GM12878 (cell line): ENCODE measurements around the gene MYBBP1A. TPM values are rescaled to one million over a fixed set of nuclear protein-coding genes. Genes with fewer than 3 reads are reported as not detected.

ENCODE experiments used
- ATAC-seq: fragments of 200-7000 bp; cut with Tn5 transposase; 3 replicates; pipeline ENCODE4 v1.9.1; 2020; ENCODE audit warnings: mild to moderate bottlenecking, moderate library complexity
- BruUV-seq: library from RNA; stranded (reverse); fragments of 400-500 nt; replicated peaks from 2 replicates; lab custom pipeline; 2021; lab: Mats Ljungman, UMichigan
- CTCF ChIA-PET: fragments of 300-600 bp; sonication (Branson Sonifier 250); formaldehyde crosslinking; extraction: SDS; loops from one replicate; lab custom pipeline; 2021; ENCODE audit warnings: inconsistent platforms; lab: Yijun Ruan, JAX
- POLR2A ChIA-PET: fragments of 350-600 bp; formaldehyde crosslinking; extraction: SDS; loops from one replicate; lab custom pipeline; 2021; ENCODE audit warnings: inconsistent platforms; lab: Charles Lee
- RAD21 ChIA-PET: fragments of 300-600 bp; sonication (Branson Sonifier 250); formaldehyde crosslinking; loops from one replicate; lab custom pipeline; 2023; ENCODE audit warnings: antibody characterized with exemption; ENCODE audit not compliant: unreplicated experiment; lab: Charles Lee
- SMC1A ChIA-PET: fragments of 300-600 bp; sonication (Branson Sonifier 250); formaldehyde crosslinking; loops from one replicate; lab custom pipeline; 2023; ENCODE audit not compliant: unreplicated experiment, uncharacterized antibody; lab: Charles Lee
- DNase-seq: peaks from one replicate; pipeline ENCODE4 v3.0.0-alpha.2; 2011; ENCODE audit warnings: low read depth, low spot score
- FAIRE-seq: peaks from 3 replicates; lab custom pipeline; 2011; peaks lifted over from hg19 to GRCh38; lab: Jason Lieb, UNC
- H2AFZ ChIP-seq: 2 replicates; pipeline ENCODE4 v1.6.0; 2011; ENCODE audit warnings: low read depth, low read length, control low read depth; ENCODE audit not compliant: control insufficient read depth
- H3K27ac ChIP-seq: 2 replicates; pipeline ENCODE4 v1.5.1; 2011; ENCODE audit warnings: control low read depth; ENCODE audit not compliant: control insufficient read depth, insufficient read depth
- H3K27me3 ChIP-seq, 2 experiments: replicated peaks in 1 of 2; 2 replicates each; pipeline versions ENCODE4 v1.6.0 to v1.6.1; 2011; ENCODE audit warnings: low read length in 1 of 2; ENCODE audit not compliant: control insufficient read depth in 2 of 2, insufficient read depth in 2 of 2
- H3K36me3 ChIP-seq, 2 experiments: 2 replicates each; pipeline ENCODE4 v1.5.1; 2011; ENCODE audit warnings: low read length in 1 of 2; ENCODE audit not compliant: control insufficient read depth in 2 of 2, insufficient read depth in 2 of 2
- H3K4me1 ChIP-seq: 2 replicates; pipeline ENCODE4 v1.6.1; 2011; ENCODE audit warnings: mild to moderate bottlenecking, low read length, moderate library complexity, mixed read lengths; ENCODE audit not compliant: control insufficient read depth, insufficient read depth
- H3K4me2 ChIP-seq: 2 replicates; pipeline ENCODE4 v1.6.0; 2011; ENCODE audit warnings: control low read depth; ENCODE audit not compliant: control insufficient read depth, insufficient read depth
- H3K4me3 ChIP-seq: fragments of 200-600 bp; sonication (generic); 2 replicates; pipeline ENCODE4 v1.5.1; 2016
- H3K79me2 ChIP-seq: 2 replicates; pipeline ENCODE4 v1.6.0; 2011; ENCODE audit warnings: low read length; ENCODE audit not compliant: control insufficient read depth, insufficient read depth
- H3K9ac ChIP-seq: 2 replicates; pipeline ENCODE4 v1.8.0; 2011; ENCODE audit warnings: low read length, control low read depth, mixed read lengths; ENCODE audit not compliant: control insufficient read depth, insufficient read depth
- H3K9me3 ChIP-seq: replicated peaks from 3 replicates; pipeline ENCODE4 v1.5.1; 2011; ENCODE audit warnings: mild to moderate bottlenecking, low read length; ENCODE audit not compliant: control insufficient read depth, insufficient read depth
- H4K20me1 ChIP-seq: 2 replicates; pipeline ENCODE4 v1.6.0; 2011; ENCODE audit not compliant: control insufficient read depth, insufficient read depth
- CHD2 ChIP-seq: IDR thresholded peaks from 2 replicates; pipeline ENCODE4 v1.6.1; 2011; ENCODE audit warnings: low read depth, low read length, improper control_type of control experiment, borderline replicate concordance
- EED ChIP-seq: sonication (generic); IDR thresholded peaks from 2 replicates; pipeline ENCODE4 v1.6.1; 2016; ENCODE audit warnings: antibody characterized with exemption, low read depth
- EZH2 ChIP-seq: IDR thresholded peaks from 2 replicates; pipeline ENCODE4 v1.6.1; 2012; ENCODE audit warnings: low read depth, mild to moderate bottlenecking, control low read depth, inconsistent platforms, low read length, borderline replicate concordance; ENCODE audit not compliant: control insufficient read depth
- MEF2B ChIP-seq: fragments of 450-650 bp; IDR thresholded peaks from 2 replicates; pipeline ENCODE4 v1.6.1; 2018; ENCODE audit warnings: mild to moderate bottlenecking, moderate library complexity; ENCODE audit not compliant: partially characterized antibody, poor library complexity, severe bottlenecking
- NR2C1 ChIP-seq: fragments of 450-650 bp; IDR thresholded peaks from 2 replicates; pipeline ENCODE4 v1.6.1; 2017; ENCODE audit warnings: antibody characterized with exemption, mild to moderate bottlenecking, moderate library complexity
- NR2F1 ChIP-seq: fragments of 450-650 bp; conservative IDR thresholded peaks from 2 replicates; pipeline ENCODE4 v1.6.1; 2017; ENCODE audit warnings: mild to moderate bottlenecking
- SP1 ChIP-seq: IDR thresholded peaks from one replicate; pipeline ENCODE4 v1.6.1; 2011; ENCODE audit warnings: low read depth, low read length
- STAT1 ChIP-seq: fragments of 450-650 bp; conservative IDR thresholded peaks from 2 replicates; pipeline ENCODE4 v1.6.1; 2014; ENCODE audit warnings: antibody characterized with exemption, mild to moderate bottlenecking
- ZBED1 ChIP-seq: IDR thresholded peaks from 2 replicates; pipeline ENCODE4 v1.6.1; 2016; ENCODE audit warnings: borderline replicate concordance
- ZNF384 ChIP-seq: IDR thresholded peaks from 2 replicates; pipeline ENCODE4 v1.6.1; 2012; ENCODE audit warnings: low read depth, mild to moderate bottlenecking, low read length, improper control_type of control experiment, borderline replicate concordance
- WGBS: methylation state at CpG from one replicate; pipeline ENCODE4 v1.1.6; 2016; ENCODE audit warnings: low lambda C conversion rate; ENCODE audit not compliant: insufficient replicate concordance, insufficient coverage; ENCODE audit errors: missing lambda C conversion rate; 5-methylcytosine and 5-hydroxymethylcytosine counted together
- in situ Hi-C: fragments of 300-500 bp; cut with MboI; formaldehyde crosslinking; loops from 9 replicates; pipeline ENCODE4 v1.14.3; 2018; ENCODE audit warnings: mixed read lengths
- intact Hi-C: fragments of 100-400 bp; cut with micrococcal nuclease; formaldehyde crosslinking; loops from one replicate; pipeline ENCODE4 v1.14.2; 2022; ENCODE audit not compliant: unreplicated experiment
- polyA plus RNA-seq, 11 experiments: library from polyadenylated mRNA; depleted of rRNA in 4 of 11; unstranded in 6 of 11; stranded (reverse) in 5 of 11; fragments of >200 nt; fragmentation: Nextera tagmentation in 4 of 11; fragmentation: Illumina TruSeq in 1 of 11; extraction: Ambion mirVana in 4 of 11; extraction: Trizol in 1 of 11; gene quantifications; 1 replicate in 1 of 11; 2 replicates in 10 of 11; pipeline versions ENCODE4 v1.2.1 to v1.2.3, GENCODE V29; 2011 to 2016; ENCODE audit warnings: inconsistent platforms in 2 of 11, missing spikeins in 2 of 11, low read depth in 1 of 11
- total RNA-seq, 4 experiments: library from RNA; depleted of rRNA in 3 of 4; stranded (reverse); fragments of >200 nt in 3 of 4; fragmentation: Illumina TruSeq in 1 of 4; extraction: Trizol in 1 of 4; gene quantifications; 2 replicates each; pipeline versions ENCODE4 v1.2.1 to v1.2.3, GENCODE V29; 2013 to 2021
- TF ChIP-seq, protein P1 (sequence below): fragments of 150-350 bp; IDR thresholded peaks from 2 replicates; pipeline ENCODE4 v1.6.1; 2014; ENCODE audit warnings: mild to moderate bottlenecking, low read depth, low read length

The MYBBP1A gene
- total and polyA plus RNA-seq, 10 of the 15 experiments (the other 5 are each of a cell fraction or from before 2014, with no cell fraction given), result 2.5 to 121 (median 71.6) TPM

- intact Hi-C loops, result no loop called here
- Histone ChIP-seq H3K27me3 (no peaks in the 10 kb centered on the region), H3K4me3 (no peak overlapping the region), H3K9me3 (no peaks in the 10 kb centered on the region; the same call in 2 of the 3 replicates), H3K4me1 (peaks cover 9% of the 10 kb centered on the region), H3K79me2 (no peaks in the 10 kb centered on the region), H3K9ac (no peak overlapping the region), H3K36me3 (no peaks in the 10 kb centered on the region), H3K4me2 (no peak overlapping the region), H3K27ac (no peak overlapping the region), H4K20me1 (no peaks in the 10 kb centered on the region), H2AFZ (no peak overlapping the region)
- in situ Hi-C loops, result no loop called here
- no peak for DNase-seq
- RAD21 ChIA-PET, result no interaction called here
- CTCF ChIA-PET, result interaction anchor here (0.6 to 1.4 kb wide), 4 partner anchors 78 to 317 kb away, joined by 3 to 7 read pairs (median 4); no protein-coding TSS in a partner anchor
- 83% methylated on average over 11 of the region's 11 CpGs for WGBS
- TF ChIP-seq, protein P1, sequence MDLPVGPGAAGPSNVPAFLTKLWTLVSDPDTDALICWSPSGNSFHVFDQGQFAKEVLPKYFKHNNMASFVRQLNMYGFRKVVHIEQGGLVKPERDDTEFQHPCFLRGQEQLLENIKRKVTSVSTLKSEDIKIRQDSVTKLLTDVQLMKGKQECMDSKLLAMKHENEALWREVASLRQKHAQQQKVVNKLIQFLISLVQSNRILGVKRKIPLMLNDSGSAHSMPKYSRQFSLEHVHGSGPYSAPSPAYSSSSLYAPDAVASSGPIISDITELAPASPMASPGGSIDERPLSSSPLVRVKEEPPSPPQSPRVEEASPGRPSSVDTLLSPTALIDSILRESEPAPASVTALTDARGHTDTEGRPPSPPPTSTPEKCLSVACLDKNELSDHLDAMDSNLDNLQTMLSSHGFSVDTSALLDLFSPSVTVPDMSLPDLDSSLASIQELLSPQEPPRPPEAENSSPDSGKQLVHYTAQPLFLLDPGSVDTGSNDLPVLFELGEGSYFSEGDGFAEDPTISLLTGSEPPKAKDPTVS, result no peak
- no peak for TF ChIP-seq ZBED1
- TF ChIP-seq STAT1, result no peak
- TF ChIP-seq NR2C1, result no peak
- no peak for TF ChIP-seq EED
- no peak for TF ChIP-seq SP1
- TF ChIP-seq EZH2, result no peak
- no peak for TF ChIP-seq NR2F1
- no peak for TF ChIP-seq ZNF384
- TF ChIP-seq MEF2B, result no peak
- TF ChIP-seq CHD2, result no peak
- no peak for ATAC-seq
- SMC1A ChIA-PET, result no interaction called here
- no peak for FAIRE-seq
- POLR2A ChIA-PET, result interaction anchor here (0.6 kb wide), 1 partner anchor 373 kb away, joined by 4 read pairs; no protein-coding TSS in a partner anchor
- BruUV-seq, result no TSS peak
Measured at GRCh38 chr17:4516735-4517134, 38.4 kb downstream of the MYBBP1A start.
